ENCODE results near the gene NOX4. TPM values are rescaled to one million over a fixed set of nuclear protein-coding genes. Genes with fewer than 3 reads are reported as not detected.
"Not testable (repeated sequence)": the region's sequence is repeated elsewhere in the genome, so short reads cannot be mapped to it uniquely, and the experiment has no call there.

NOX4 gene
- total RNA-seq, 2 donors from 2014 or later: 166 to 293 TPM

- Histone ChIP-seq H3K27ac (peak overlapping the region in 1 of 2 donors; percentile 59), H3K9me3 (no peaks in the 10 kb centered on the region), H3K4me3 (no peak overlapping the region), H3K4me1 (ENCODE audit: control insufficient read depth in 1 of 2, low read depth in 2 of 2) (peaks cover 31 to 33% of the 10 kb centered on the region in 2 donors), H3K36me3 (no peaks in the 10 kb centered on the region), H3K27me3 (replicated peaks; ENCODE audit: insufficient read depth) (no peaks in the 10 kb centered on the region)
- ATAC-seq (ENCODE audit: insufficient number of reproducible peaks, low FRiP score, low read depth) (no peak), DNase-seq (ENCODE audit: low spot score) (no peak)
- no peak for TF ChIP-seq CTCF (IDR thresholded peaks at IDR 0.05)
Measured at GRCh38 chr11:89421718-89422117, 69.5 kb downstream of the NOX4 start.

- H3K9me3 ChIP-seq: no peaks in the 10 kb centered on the region
- H3K27ac ChIP-seq: peak overlapping the region in 1 of 2 donors; percentile 59
- no peaks in the 10 kb centered on the region for H3K27me3 ChIP-seq (replicated peaks; ENCODE audit: insufficient read depth)
- H3K36me3 ChIP-seq: no peaks in the 10 kb centered on the region
- DNase-seq (ENCODE audit: low spot score) (no peak), ATAC-seq (ENCODE audit: insufficient number of reproducible peaks, low FRiP score, low read depth) (no peak)
- no peak for TF ChIP-seq CTCF (IDR thresholded peaks at IDR 0.05)
- H3K4me3 ChIP-seq: no peak overlapping the region
- peaks cover 31 to 40% of the 10 kb centered on the region in 2 donors for H3K4me1 ChIP-seq (ENCODE audit: control insufficient read depth in 1 of 2, low read depth in 2 of 2)
Measured at GRCh38 chr11:89420981-89421380, 70.2 kb downstream of the NOX4 start.

GRCh38 chr11:89416961-89417360 is 74.2 kb downstream of the NOX4 start:
- TF ChIP-seq CTCF (IDR thresholded peaks at IDR 0.05): no peak
- DNase-seq (ENCODE audit: low spot score): no peak
- ATAC-seq (ENCODE audit: insufficient number of reproducible peaks, low FRiP score, low read depth): no peak

GRCh38 chr11:89411112-89411511 is 80.1 kb downstream of the NOX4 start:
- H3K9me3 ChIP-seq; ATAC-seq (ENCODE audit: insufficient number of reproducible peaks, low FRiP score, low read depth); H3K4me3 ChIP-seq; H3K27me3 ChIP-seq (replicated peaks; ENCODE audit: insufficient read depth); H3K27ac ChIP-seq; DNase-seq (ENCODE audit: low spot score): not testable (repeated sequence)
- H3K36me3 ChIP-seq: peaks cover 11% of the 10 kb centered on the region
- peaks cover 6 to 18% of the 10 kb centered on the region in 2 donors for H3K4me1 ChIP-seq (ENCODE audit: control insufficient read depth in 1 of 2, low read depth in 2 of 2)

More at GRCh38 chr11:89416961-89417360, 74.2 kb downstream of the NOX4 start:
- Histone ChIP-seq H3K4me3 (no peak overlapping the region), H3K27ac (no peak overlapping the region), H3K4me1 (ENCODE audit: control insufficient read depth in 1 of 2, low read depth in 2 of 2) (peaks cover 26 to 40% of the 10 kb centered on the region in 2 donors), H3K9me3 (no peaks in the 10 kb centered on the region), H3K27me3 (replicated peaks; ENCODE audit: insufficient read depth) (no peaks in the 10 kb centered on the region), H3K36me3 (no peaks in the 10 kb centered on the region)

- H3K27me3 ChIP-seq (replicated peaks; ENCODE audit: insufficient read depth); H3K27ac ChIP-seq; ATAC-seq (ENCODE audit: insufficient number of reproducible peaks, low FRiP score, low read depth); H3K9me3 ChIP-seq; H3K4me3 ChIP-seq; DNase-seq (ENCODE audit: low spot score): not testable (repeated sequence)
- Histone ChIP-seq H3K36me3 (peaks cover 11% of the 10 kb centered on the region), H3K4me1 (ENCODE audit: control insufficient read depth in 1 of 2, low read depth in 2 of 2) (peaks cover 6 to 21% of the 10 kb centered on the region in 2 donors)
Measured at GRCh38 chr11:89410666-89411065, 80.5 kb downstream of the NOX4 start.

GRCh38 chr11:89408441-89408840 is 82.7 kb downstream of the NOX4 start:
- not testable (repeated sequence) for H3K9me3 ChIP-seq; H3K4me3 ChIP-seq; DNase-seq (ENCODE audit: low spot score); ATAC-seq (ENCODE audit: insufficient number of reproducible peaks, low FRiP score, low read depth); H3K27ac ChIP-seq; H3K27me3 ChIP-seq (replicated peaks; ENCODE audit: insufficient read depth)
- H3K4me1 ChIP-seq (ENCODE audit: control insufficient read depth in 1 of 2, low read depth in 2 of 2): peaks cover 6 to 30% of the 10 kb centered on the region in 2 donors
- H3K36me3 ChIP-seq: peaks cover 11% of the 10 kb centered on the region

DNA sequence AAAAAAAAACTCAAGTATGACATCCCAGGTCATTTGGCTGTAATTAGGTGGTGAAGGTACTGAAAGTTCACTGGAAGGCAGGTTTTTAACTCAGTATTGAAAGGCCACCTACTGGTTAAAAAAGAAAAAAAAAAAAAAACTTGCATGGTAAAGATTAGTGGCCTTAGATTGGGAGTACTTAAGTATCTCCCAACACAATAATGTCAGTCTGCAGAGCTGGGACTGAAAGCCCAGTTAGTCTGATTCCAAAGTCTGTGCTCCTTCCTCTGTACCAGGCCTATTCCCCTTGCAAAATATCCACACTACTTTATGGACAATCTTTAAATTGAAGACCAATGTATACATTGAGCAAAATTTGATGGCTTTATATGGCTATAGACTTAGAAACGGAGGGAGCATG is 85.5 kb downstream of the NOX4 start:
- no peak overlapping the region for H3K4me3 ChIP-seq
- peaks cover 3% of the 10 kb centered on the region for H3K36me3 ChIP-seq
- DNase-seq (ENCODE audit: low spot score): no peak
- no peak for TF ChIP-seq CTCF (IDR thresholded peaks at IDR 0.05)
- H3K4me1 ChIP-seq (ENCODE audit: control insufficient read depth in 1 of 2, low read depth in 2 of 2): peaks cover 6 to 30% of the 10 kb centered on the region in 2 donors
- no peak overlapping the region for H3K27ac ChIP-seq
- H3K27me3 ChIP-seq (replicated peaks; ENCODE audit: insufficient read depth): no peaks in the 10 kb centered on the region
- no peaks in the 10 kb centered on the region for H3K9me3 ChIP-seq
- ATAC-seq (ENCODE audit: insufficient number of reproducible peaks, low FRiP score, low read depth): no peak

GRCh38 chr11:89391654-89392053 is 99.5 kb downstream of the NOX4 start:
- H3K27me3 ChIP-seq (replicated peaks; ENCODE audit: insufficient read depth); DNase-seq (ENCODE audit: low spot score); H3K4me1 ChIP-seq (ENCODE audit: control insufficient read depth in 1 of 2, low read depth in 2 of 2); H3K4me3 ChIP-seq; ATAC-seq (ENCODE audit: insufficient number of reproducible peaks, low FRiP score, low read depth); H3K9me3 ChIP-seq; H3K36me3 ChIP-seq: not testable (repeated sequence)
- peak overlapping the region in 1 of 2 donors; percentile 17 for H3K27ac ChIP-seq

- H3K4me3 ChIP-seq; H3K36me3 ChIP-seq; DNase-seq (ENCODE audit: low spot score); ATAC-seq (ENCODE audit: insufficient number of reproducible peaks, low FRiP score, low read depth); H3K4me1 ChIP-seq (ENCODE audit: control insufficient read depth in 1 of 2, low read depth in 2 of 2); H3K9me3 ChIP-seq; H3K27me3 ChIP-seq (replicated peaks; ENCODE audit: insufficient read depth): not testable (repeated sequence)
- H3K27ac ChIP-seq: peak overlapping the region in 1 of 2 donors; percentile 61
Measured at GRCh38 chr11:89387501-89387900, 103.7 kb downstream of the NOX4 start.
